H9 (cell line): ENCODE data around the gene SHTN1. TPM values are rescaled to one million over a fixed set of nuclear protein-coding genes. Genes with fewer than 3 reads are reported as not detected.

ENCODE experiments used
- DNase-seq: peaks from one replicate; pipeline ENCODE4 v3.0.0-alpha.2; 2017
- H2AFZ ChIP-seq: one replicate; pipeline ENCODE4 v1.6.1; 2013; ENCODE audit warnings: mild to moderate bottlenecking, low read length, control low read depth, moderate library complexity
- H2AK5ac ChIP-seq: 2 replicates; pipeline ENCODE4 v1.6.1; 2013; ENCODE audit warnings: low read length, control low read depth, mixed read lengths; ENCODE audit not compliant: insufficient read length
- H2BK120ac ChIP-seq: one replicate; pipeline ENCODE4 v1.6.1; 2013; ENCODE audit warnings: low read depth, mild to moderate bottlenecking, low read length, control low read depth, inconsistent platforms; ENCODE audit not compliant: poor library complexity, severe bottlenecking
- H2BK12ac ChIP-seq: 2 replicates; pipeline ENCODE4 v1.6.1; 2013; ENCODE audit warnings: low read length, control low read depth, mixed read lengths, low read depth; ENCODE audit not compliant: insufficient read length
- H2BK15ac ChIP-seq: 2 replicates; pipeline ENCODE4 v1.6.1; 2013; ENCODE audit warnings: low read depth, low read length, control low read depth
- H2BK20ac ChIP-seq: one replicate; pipeline ENCODE4 v1.6.1; 2013; ENCODE audit warnings: low read depth, mild to moderate bottlenecking, low read length, control low read depth, inconsistent platforms; ENCODE audit not compliant: poor library complexity, severe bottlenecking
- H2BK5ac ChIP-seq: 2 replicates; pipeline ENCODE4 v1.6.1; 2013; ENCODE audit warnings: low read length, control low read depth, mixed read lengths; ENCODE audit not compliant: insufficient read length
- H3K14ac ChIP-seq: 2 replicates; pipeline ENCODE4 v1.6.1; 2013; ENCODE audit warnings: low read length, control low read depth; ENCODE audit not compliant: insufficient read depth
- H3K18ac ChIP-seq: 2 replicates; pipeline ENCODE4 v1.6.1; 2013; ENCODE audit warnings: low read depth, mild to moderate bottlenecking, mixed read lengths, low read length, control low read depth; ENCODE audit not compliant: insufficient read length
- H3K23ac ChIP-seq: 2 replicates; pipeline ENCODE4 v1.6.1; 2013; ENCODE audit warnings: low read length, control low read depth, mixed read lengths, low read depth; ENCODE audit not compliant: insufficient read length
- H3K23me2 ChIP-seq: 2 replicates; pipeline ENCODE4 v1.6.1; 2013; ENCODE audit warnings: low read depth, mild to moderate bottlenecking, mixed read lengths, low read length, control low read depth; ENCODE audit not compliant: insufficient read length, poor library complexity, severe bottlenecking
- H3K27ac ChIP-seq: 2 replicates; pipeline ENCODE4 v1.5.1; 2013; ENCODE audit warnings: low read length, control low read depth, mixed read lengths, low read depth; ENCODE audit not compliant: insufficient read length
- H3K27me3 ChIP-seq: 2 replicates; pipeline ENCODE4 v1.6.1; 2013; ENCODE audit warnings: low read length, control low read depth, inconsistent platforms; ENCODE audit not compliant: insufficient read depth
- H3K4ac ChIP-seq: 2 replicates; pipeline ENCODE4 v1.6.1; 2013; ENCODE audit warnings: low read depth, mild to moderate bottlenecking, control low read depth, inconsistent platforms, low read length, moderate library complexity
- H3K4me1 ChIP-seq: 2 replicates; pipeline ENCODE4 v1.6.1; 2013; ENCODE audit warnings: low read length, control low read depth, inconsistent platforms; ENCODE audit not compliant: insufficient read depth
- H3K4me2 ChIP-seq: 2 replicates; pipeline ENCODE4 v1.6.1; 2013; ENCODE audit warnings: low read length, control low read depth, mixed read lengths; ENCODE audit not compliant: insufficient read length, insufficient read depth
- H3K56ac ChIP-seq: 2 replicates; pipeline ENCODE4 v1.6.1; 2013; ENCODE audit warnings: low read depth, mild to moderate bottlenecking, mixed read lengths, low read length, control low read depth; ENCODE audit not compliant: insufficient read length
- H3K79me1 ChIP-seq: 2 replicates; pipeline ENCODE4 v1.6.1; 2013; ENCODE audit warnings: low read depth, mild to moderate bottlenecking, moderate library complexity, low read length, control low read depth, inconsistent platforms; ENCODE audit not compliant: insufficient read depth, poor library complexity, severe bottlenecking
- H3K79me2 ChIP-seq: 2 replicates; pipeline ENCODE4 v1.6.1; 2013; ENCODE audit warnings: low read length, control low read depth, inconsistent platforms; ENCODE audit not compliant: insufficient read depth
- H3K9ac ChIP-seq: 2 replicates; pipeline ENCODE4 v1.6.1; 2013; ENCODE audit warnings: low read length, control low read depth, mixed read lengths; ENCODE audit not compliant: insufficient read length; ENCODE audit errors: extremely low read depth
- H3K9me3 ChIP-seq: one replicate; pipeline ENCODE4 v1.6.1; 2013; ENCODE audit warnings: low read depth, low read length, inconsistent platforms; ENCODE audit not compliant: control insufficient read depth
- H3T11ph ChIP-seq: one replicate; pipeline ENCODE4 v1.6.1; 2013; ENCODE audit warnings: mild to moderate bottlenecking, low read length, control low read depth, inconsistent platforms
- H4K20me1 ChIP-seq: one replicate; pipeline ENCODE4 v1.6.1; 2013; ENCODE audit not compliant: control insufficient read depth, insufficient read length, insufficient read depth
- H4K5ac ChIP-seq: 2 replicates; pipeline ENCODE4 v1.6.1; 2013; ENCODE audit warnings: low read depth, mild to moderate bottlenecking, mixed read lengths, low read length, control low read depth; ENCODE audit not compliant: insufficient read length
- H4K8ac ChIP-seq: replicated peaks from 2 replicates; pipeline ENCODE4 v1.6.1; 2013; ENCODE audit warnings: low read length, control low read depth, mixed read lengths, low read depth; ENCODE audit not compliant: insufficient read length
- H4K91ac ChIP-seq: 2 replicates; pipeline ENCODE4 v1.6.1; 2013; ENCODE audit warnings: low read depth, mild to moderate bottlenecking, moderate library complexity, mixed read lengths, low read length, control low read depth; ENCODE audit not compliant: insufficient read length
- H3K27ac Mint-ChIP-seq, 3 experiments: 2 replicates in 2 of 3; 3 replicates in 1 of 3; pipeline ENCODE4 v1.8.0; 2020 to 2021; ENCODE audit warnings: mixed read lengths in 3 of 3, mild to moderate bottlenecking in 1 of 3, moderate library complexity in 1 of 3
- H3K27me3 Mint-ChIP-seq: 2 replicates; pipeline ENCODE4 v1.8.0; 2021; ENCODE audit warnings: low read depth, mild to moderate bottlenecking, moderate library complexity, mixed read lengths
- H3K36me3 Mint-ChIP-seq, 3 experiments: 2 replicates in 2 of 3; 3 replicates in 1 of 3; pipeline ENCODE4 v1.8.0; 2020 to 2021; ENCODE audit warnings: low read depth in 3 of 3, mixed read lengths in 3 of 3; ENCODE audit not compliant: insufficient read depth in 1 of 3
- H3K4me1 Mint-ChIP-seq, 2 experiments: 2 replicates each; pipeline ENCODE4 v1.8.0; 2020; ENCODE audit warnings: mixed read lengths in 2 of 2
- H3K4me3 Mint-ChIP-seq, 2 experiments: 2 replicates in 1 of 2; 3 replicates in 1 of 2; pipeline ENCODE4 v1.8.0; 2020 to 2021; ENCODE audit warnings: mild to moderate bottlenecking in 2 of 2, mixed read lengths in 2 of 2, moderate library complexity in 1 of 2
- H3K9me3 Mint-ChIP-seq, 2 experiments: 2 replicates in 1 of 2; 3 replicates in 1 of 2; pipeline ENCODE4 v1.8.0; 2020; ENCODE audit warnings: mild to moderate bottlenecking in 2 of 2, mixed read lengths in 2 of 2, moderate library complexity in 1 of 2
- WGBS: extraction: QIAGEN DNeasy Blood & Tissue Kit; methylation state at CpG from one replicate; pipeline ENCODE4 v1.1.7; 2013; ENCODE audit warnings: missing lambda C conversion rate, low lambda C conversion rate, mixed read lengths; ENCODE audit not compliant: insufficient read length; ENCODE audit errors: extremely low coverage; 5-methylcytosine and 5-hydroxymethylcytosine counted together
- total RNA-seq: library from RNA; stranded (reverse); gene quantifications from 2 replicates; pipeline ENCODE4 v1.2.1, GENCODE V29; 2021
- TF ChIP-seq, protein P1 (sequence below): fragments of 200-600 bp; sonication (generic); conservative IDR thresholded peaks from 3 replicates; pipeline ENCODE4 v1.8.0; 2021; ENCODE audit warnings: antibody characterized with exemption, mild to moderate bottlenecking

The SHTN1 gene
- total RNA-seq, 1 experiment from 2014 or later = 22.1 TPM

DNA sequence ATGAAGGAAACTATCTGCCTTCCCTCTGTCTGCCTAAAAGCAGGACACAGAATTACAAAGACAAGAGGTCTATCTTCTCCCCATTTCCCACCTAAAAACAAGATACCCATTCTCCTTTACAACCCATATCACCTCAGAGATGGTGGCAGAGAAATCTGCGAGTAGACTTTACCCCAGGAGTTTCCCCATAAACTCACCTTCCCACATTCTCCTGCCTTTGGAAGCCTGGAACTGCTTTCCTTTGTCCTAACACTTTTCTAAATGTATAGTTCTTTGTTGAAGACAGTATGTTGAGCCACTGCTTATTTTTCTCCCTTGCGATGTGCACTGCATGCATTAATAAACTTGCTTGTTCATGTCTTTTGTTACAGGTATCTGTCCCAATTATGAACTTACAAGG lies 8.0 kb downstream of the SHTN1 start:
- Histone ChIP-seq H2AFZ (no peak overlapping the region), H2BK120ac (no peak overlapping the region), H3K9ac (no peak overlapping the region), H4K91ac (no peak overlapping the region), H3K79me1 (no peaks in the 10 kb centered on the region), H2BK5ac (no peak overlapping the region), H3K56ac (no peak overlapping the region), H2BK20ac (no peak overlapping the region), H3K27me3 (no peaks in the 10 kb centered on the region), H4K5ac (no peak overlapping the region), H4K8ac (no peak overlapping the region), H3K4me2 (no peak overlapping the region), H2AK5ac (no peak overlapping the region), H3K4ac (no peak overlapping the region), H3K4me1 (no peaks in the 10 kb centered on the region; the same call in 1 of the 2 replicates), H3K27ac (no peak overlapping the region), H3K23ac (no peak overlapping the region), H3K79me2 (no peaks in the 10 kb centered on the region), H2BK12ac (no peak overlapping the region), H3K23me2 (no peaks in the 10 kb centered on the region), H3K9me3 (no peaks in the 10 kb centered on the region), H3T11ph (no peak overlapping the region), H3K14ac (no peak overlapping the region), H4K20me1 (no peaks in the 10 kb centered on the region), H2BK15ac (no peak overlapping the region), H3K18ac (no peak overlapping the region)
- WGBS = no CpG with 5 or more reads among the region's 2 CpGs
- Mint-ChIP-seq H3K4me3 (no peak overlapping the region), H3K36me3 (0 out of 7 replicates have a peak, but pooled peaks cover 0 to 3% (median 0%) of the 10 kb centered on the region in 3 experiments), H3K27ac (no peak overlapping the region; a peak in 1 of 7 replicates), H3K4me1 (peaks cover 43 to 44% of the 10 kb centered on the region in 2 experiments), H3K27me3 (no peaks in the 10 kb centered on the region), H3K9me3 (peaks cover 0 to 2% of the 10 kb centered on the region in 2 experiments; a peak in 1 of 5 replicates)
- TF ChIP-seq, protein P1, sequence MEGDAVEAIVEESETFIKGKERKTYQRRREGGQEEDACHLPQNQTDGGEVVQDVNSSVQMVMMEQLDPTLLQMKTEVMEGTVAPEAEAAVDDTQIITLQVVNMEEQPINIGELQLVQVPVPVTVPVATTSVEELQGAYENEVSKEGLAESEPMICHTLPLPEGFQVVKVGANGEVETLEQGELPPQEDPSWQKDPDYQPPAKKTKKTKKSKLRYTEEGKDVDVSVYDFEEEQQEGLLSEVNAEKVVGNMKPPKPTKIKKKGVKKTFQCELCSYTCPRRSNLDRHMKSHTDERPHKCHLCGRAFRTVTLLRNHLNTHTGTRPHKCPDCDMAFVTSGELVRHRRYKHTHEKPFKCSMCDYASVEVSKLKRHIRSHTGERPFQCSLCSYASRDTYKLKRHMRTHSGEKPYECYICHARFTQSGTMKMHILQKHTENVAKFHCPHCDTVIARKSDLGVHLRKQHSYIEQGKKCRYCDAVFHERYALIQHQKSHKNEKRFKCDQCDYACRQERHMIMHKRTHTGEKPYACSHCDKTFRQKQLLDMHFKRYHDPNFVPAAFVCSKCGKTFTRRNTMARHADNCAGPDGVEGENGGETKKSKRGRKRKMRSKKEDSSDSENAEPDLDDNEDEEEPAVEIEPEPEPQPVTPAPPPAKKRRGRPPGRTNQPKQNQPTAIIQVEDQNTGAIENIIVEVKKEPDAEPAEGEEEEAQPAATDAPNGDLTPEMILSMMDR = no peak
- no peak for DNase-seq
